ENCODE data around the gene HSPA12B.

DNA sequence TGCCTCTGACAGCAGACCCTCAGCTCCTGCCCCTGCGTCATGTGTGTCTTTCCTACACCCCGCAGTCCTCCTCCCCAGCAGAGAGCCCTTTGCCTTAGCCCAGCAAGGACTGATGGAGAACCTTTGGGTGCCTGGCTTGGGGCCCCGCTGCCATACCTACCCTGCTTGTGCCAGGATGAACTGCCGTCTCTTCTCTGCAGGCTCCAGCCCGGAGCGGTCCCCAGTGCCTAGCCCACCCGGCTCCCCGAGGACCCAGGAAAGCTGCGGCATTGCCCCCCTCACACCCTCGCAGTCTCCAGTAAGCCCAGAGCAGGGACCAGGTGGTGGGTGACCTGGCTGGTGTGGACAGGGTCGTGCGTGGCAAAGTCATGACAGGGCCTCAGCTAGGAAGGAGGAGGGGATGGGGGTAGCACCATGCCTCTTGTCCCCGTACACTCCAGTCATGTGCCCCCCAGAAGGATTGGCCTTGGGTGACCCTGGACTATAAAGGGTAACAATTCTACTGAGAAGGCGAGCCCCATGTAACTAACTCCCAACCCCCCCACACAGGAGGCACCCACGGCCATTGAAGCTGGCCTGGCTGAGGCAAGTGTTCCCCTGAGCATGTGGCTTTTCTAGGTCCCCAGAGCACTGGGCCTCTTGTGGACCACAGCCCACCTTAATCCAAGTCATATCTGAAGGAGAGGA, 8.3 kb downstream of the HSPA12B start:
- TF ChIP-seq, protein P1, sequence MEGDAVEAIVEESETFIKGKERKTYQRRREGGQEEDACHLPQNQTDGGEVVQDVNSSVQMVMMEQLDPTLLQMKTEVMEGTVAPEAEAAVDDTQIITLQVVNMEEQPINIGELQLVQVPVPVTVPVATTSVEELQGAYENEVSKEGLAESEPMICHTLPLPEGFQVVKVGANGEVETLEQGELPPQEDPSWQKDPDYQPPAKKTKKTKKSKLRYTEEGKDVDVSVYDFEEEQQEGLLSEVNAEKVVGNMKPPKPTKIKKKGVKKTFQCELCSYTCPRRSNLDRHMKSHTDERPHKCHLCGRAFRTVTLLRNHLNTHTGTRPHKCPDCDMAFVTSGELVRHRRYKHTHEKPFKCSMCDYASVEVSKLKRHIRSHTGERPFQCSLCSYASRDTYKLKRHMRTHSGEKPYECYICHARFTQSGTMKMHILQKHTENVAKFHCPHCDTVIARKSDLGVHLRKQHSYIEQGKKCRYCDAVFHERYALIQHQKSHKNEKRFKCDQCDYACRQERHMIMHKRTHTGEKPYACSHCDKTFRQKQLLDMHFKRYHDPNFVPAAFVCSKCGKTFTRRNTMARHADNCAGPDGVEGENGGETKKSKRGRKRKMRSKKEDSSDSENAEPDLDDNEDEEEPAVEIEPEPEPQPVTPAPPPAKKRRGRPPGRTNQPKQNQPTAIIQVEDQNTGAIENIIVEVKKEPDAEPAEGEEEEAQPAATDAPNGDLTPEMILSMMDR (IDR thresholded peaks at IDR 0.05), result no peak
- TF ChIP-seq POLR2A (IDR thresholded peaks at IDR 0.05), result no peak

Measured in thyroid gland (tissue), 4 donors.